GM21390 (cell line): Measurements from ENCODE around the gene NAPG.
"Not testable (repeated sequence)": the region's sequence is repeated elsewhere in the genome, so short reads cannot be mapped to it uniquely, and the experiment has no call there.

Experiments used
- ATAC-seq: cut with Tn5 transposase; IDR thresholded peaks from one replicate; pipeline ENCODE4 v1.9.1; 2021; ENCODE audit not compliant: unreplicated experiment

NAPG gene

GRCh38 chr18:10525697-10526560 is at the start of gene NAPG:
Gene NAPG (plus strand): TSS chr18:10526027. CDS start chr18:10526103, 76 bp downstream.
- ATAC-seq = peak; percentile 72

- no peak for ATAC-seq
These were observed 49.5 kb upstream of the NAPG start for GRCh38 chr18:10476338-10476791.

- no peak for ATAC-seq
These were observed 48.5 kb upstream of the NAPG start for GRCh38 chr18:10477121-10477862.

- no peak for ATAC-seq
These were observed 48.0 kb upstream of the NAPG start for GRCh38 chr18:10477863-10478260.

GRCh38 chr18:10481831-10482230 is 44.0 kb upstream of the NAPG start:
- no peak for ATAC-seq

- no peak for ATAC-seq
These were observed 43.4 kb upstream of the NAPG start for GRCh38 chr18:10482363-10482984.

GRCh38 chr18:10482985-10483949 is 42.6 kb upstream of the NAPG start:
- peak; percentile 69 for ATAC-seq

- ATAC-seq = no peak
These were observed 40.4 kb upstream of the NAPG start for GRCh38 chr18:10485475-10485874.

- ATAC-seq = no peak
These were observed 39.5 kb upstream of the NAPG start for GRCh38 chr18:10486362-10486761.

- no peak for ATAC-seq
These were observed 38.7 kb upstream of the NAPG start for GRCh38 chr18:10487154-10487553.

- ATAC-seq = no peak
These were observed 37.8 kb upstream of the NAPG start for GRCh38 chr18:10488017-10488416.

GRCh38 chr18:10490401-10491165 is 35.2 kb upstream of the NAPG start:
- peak; percentile 98 for ATAC-seq

GRCh38 chr18:10495936-10496335 is 29.9 kb upstream of the NAPG start:
- ATAC-seq = no peak

GRCh38 chr18:10497206-10497749 is 28.5 kb upstream of the NAPG start:
- ATAC-seq = no peak

GRCh38 chr18:10499230-10499629 is 26.6 kb upstream of the NAPG start:
- ATAC-seq = no peak

GRCh38 chr18:10500038-10500437 is 25.8 kb upstream of the NAPG start:
- ATAC-seq = no peak

- ATAC-seq = no peak
These were observed 21.1 kb upstream of the NAPG start for GRCh38 chr18:10504723-10505122.

GRCh38 chr18:10505892-10506291 is 19.9 kb upstream of the NAPG start:
- ATAC-seq = not testable (repeated sequence)

GRCh38 chr18:10508591-10508990 is 17.2 kb upstream of the NAPG start:
- ATAC-seq = no peak
